Stomach (tissue), 9 donors: Measurements from ENCODE around the gene RETREG1. TPM values are rescaled to one million over a fixed set of nuclear protein-coding genes. Genes with fewer than 3 reads are reported as not detected.

ENCODE experiments used
- DNase-seq, 2 donors: peaks; one replicate each; pipeline versions ENCODE4 v3.0.0 to v3.0.0-alpha.2; 2013 to 2019
- H3K27ac ChIP-seq, 5 donors: fragments of 200-600 bp in 4 of 5; sonication (generic) in 4 of 5; one replicate each; pipeline ENCODE4 v1.5.1; 2013 to 2019; ENCODE audit warnings: mild to moderate bottlenecking in 1 of 5, moderate library complexity in 1 of 5
- H3K27me3 ChIP-seq, 3 donors: fragments of 200-600 bp; sonication (generic); one replicate each; pipeline ENCODE4 v1.5.1; 2017 to 2019; ENCODE audit warnings: mixed run types in 1 of 3
- H3K36me3 ChIP-seq, 4 donors: fragments of 200-600 bp; sonication (generic); 1 replicate in 3 of 4; 2 replicates in 1 of 4; pipeline ENCODE4 v1.5.1; 2016 to 2019
- H3K4me1 ChIP-seq, 4 donors: fragments of 200-600 bp; sonication (generic); one replicate each; pipeline ENCODE4 v1.5.1; 2016 to 2019
- H3K4me3 ChIP-seq, 4 donors: fragments of 200-600 bp; sonication (generic) in 3 of 4; one replicate each; pipeline ENCODE4 v1.5.1; 2016 to 2019; ENCODE audit warnings: mild to moderate bottlenecking in 1 of 4
- H3K9me3 ChIP-seq, 4 donors: fragments of 200-600 bp; sonication (generic); one replicate each; pipeline ENCODE4 v1.5.1; 2016 to 2019
- EP300 ChIP-seq: sonication (generic); formaldehyde crosslinking; IDR thresholded peaks from one replicate; pipeline ENCODE4 v1.6.1; 2017; ENCODE audit warnings: antibody characterized with exemption
- POLR2A ChIP-seq, 4 donors: fragments of 450-650 bp; IDR thresholded peaks; one replicate each; pipeline ENCODE4 v1.6.1; 2016; ENCODE audit warnings: antibody characterized with exemption in 4 of 4, control low read depth in 2 of 4, mild to moderate bottlenecking in 1 of 4, moderate library complexity in 1 of 4
- POLR2AphosphoS5 ChIP-seq, 3 donors: sonication (generic); formaldehyde crosslinking; IDR thresholded peaks; one replicate each; pipeline ENCODE4 v1.6.1; 2016; ENCODE audit warnings: antibody characterized with exemption in 3 of 3
- WGBS, 5 donors: extraction: QIAGEN DNeasy Blood & Tissue Kit in 3 of 5; methylation state at CpG; one replicate each; pipeline versions ENCODE4 v1.1.5 to v1.1.7; 2013 to 2018; 5-methylcytosine and 5-hydroxymethylcytosine counted together
- intact Hi-C: fragments of 100-400 bp; cut with DNase I; formaldehyde crosslinking; loops from one replicate; pipeline ENCODE4 v1.15.1; 2023; ENCODE audit warnings: low total_unique reads
- polyA plus RNA-seq, 3 donors: library from polyadenylated mRNA; stranded (reverse); fragments of 200-250 nt; gene quantifications; one replicate each; pipeline ENCODE4 v1.2.3, GENCODE V29; 2013
- total RNA-seq, 5 donors: library from RNA; depleted of rRNA; stranded (reverse); fragments of >200 nt; gene quantifications; one replicate each; pipeline versions ENCODE4 v1.1.0 to v1.2.3, GENCODE V29; 2014 to 2016
- TF ChIP-seq, protein P1 (sequence below), 7 experiments: fragments of 450-650 bp in 4 of 7; fragments of 200-600 bp in 3 of 7; sonication (generic) in 3 of 7; IDR thresholded peaks; one replicate each; pipeline ENCODE4 v1.5.1; 2016 to 2019; ENCODE audit warnings: antibody characterized with exemption in 7 of 7, control low read depth in 2 of 7, mild to moderate bottlenecking in 1 of 7
- donor health status: healthy with polysubstance abuse.
- donor health status: Bipolar disorder and iron deficiency.
- donor health status: healthy.

RETREG1 gene
- total and polyA plus RNA-seq, 8 donors, result 7.1 to 71.2 (median 23.9) TPM

- H3K36me3 ChIP-seq, result peaks cover 30 to 95% (median 88%) of the 10 kb centered on the region in 4 donors
- H3K4me1 ChIP-seq, result peaks cover 6 to 84% (median 55%) of the 10 kb centered on the region in 4 donors
These were observed 158.9 kb downstream of the RETREG1 start for GRCh38 chr5:16457853-16458252.

GRCh38 chr5:16457451-16457850 is 159.3 kb downstream of the RETREG1 start:
- TF ChIP-seq EP300 (no peak), POLR2AphosphoS5 (IDR thresholded peaks at IDR 0.05) (no peak), POLR2A (IDR thresholded peaks at IDR 0.05) (no peak)
- TF ChIP-seq, protein P1, sequence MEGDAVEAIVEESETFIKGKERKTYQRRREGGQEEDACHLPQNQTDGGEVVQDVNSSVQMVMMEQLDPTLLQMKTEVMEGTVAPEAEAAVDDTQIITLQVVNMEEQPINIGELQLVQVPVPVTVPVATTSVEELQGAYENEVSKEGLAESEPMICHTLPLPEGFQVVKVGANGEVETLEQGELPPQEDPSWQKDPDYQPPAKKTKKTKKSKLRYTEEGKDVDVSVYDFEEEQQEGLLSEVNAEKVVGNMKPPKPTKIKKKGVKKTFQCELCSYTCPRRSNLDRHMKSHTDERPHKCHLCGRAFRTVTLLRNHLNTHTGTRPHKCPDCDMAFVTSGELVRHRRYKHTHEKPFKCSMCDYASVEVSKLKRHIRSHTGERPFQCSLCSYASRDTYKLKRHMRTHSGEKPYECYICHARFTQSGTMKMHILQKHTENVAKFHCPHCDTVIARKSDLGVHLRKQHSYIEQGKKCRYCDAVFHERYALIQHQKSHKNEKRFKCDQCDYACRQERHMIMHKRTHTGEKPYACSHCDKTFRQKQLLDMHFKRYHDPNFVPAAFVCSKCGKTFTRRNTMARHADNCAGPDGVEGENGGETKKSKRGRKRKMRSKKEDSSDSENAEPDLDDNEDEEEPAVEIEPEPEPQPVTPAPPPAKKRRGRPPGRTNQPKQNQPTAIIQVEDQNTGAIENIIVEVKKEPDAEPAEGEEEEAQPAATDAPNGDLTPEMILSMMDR (IDR thresholded peaks at IDR 0.05), result no peak
- Histone ChIP-seq H3K27me3 (no peaks in the 10 kb centered on the region), H3K4me3 (no peak overlapping the region), H3K27ac (no peak overlapping the region), H3K4me1 (peaks cover 6 to 80% (median 52%) of the 10 kb centered on the region in 4 donors), H3K36me3 (peaks cover 30 to 95% (median 88%) of the 10 kb centered on the region in 4 donors), H3K9me3 (no peaks in the 10 kb centered on the region)
- intact Hi-C loops, result no loop called here
- 43 to 68% (median 53%) methylated on average over 3 of the region's 3 CpGs for WGBS, 5 donors
- no peak for DNase-seq

More at GRCh38 chr5:16457853-16458252, 158.9 kb downstream of the RETREG1 start:
- 24 to 39% (median 31%) methylated on average over 1 of the region's 1 CpG for WGBS, 5 donors
- no peak for DNase-seq
- Histone ChIP-seq H3K27ac (no peak overlapping the region), H3K4me3 (no peak overlapping the region), H3K27me3 (no peaks in the 10 kb centered on the region), H3K9me3 (no peaks in the 10 kb centered on the region)
- intact Hi-C loops, result no loop called here
- TF ChIP-seq, protein P1 (IDR thresholded peaks at IDR 0.05), result no peak
- no peak for TF ChIP-seq EP300
- no peak for TF ChIP-seq POLR2AphosphoS5 (IDR thresholded peaks at IDR 0.05)
- TF ChIP-seq POLR2A (IDR thresholded peaks at IDR 0.05), result no peak

DNA sequence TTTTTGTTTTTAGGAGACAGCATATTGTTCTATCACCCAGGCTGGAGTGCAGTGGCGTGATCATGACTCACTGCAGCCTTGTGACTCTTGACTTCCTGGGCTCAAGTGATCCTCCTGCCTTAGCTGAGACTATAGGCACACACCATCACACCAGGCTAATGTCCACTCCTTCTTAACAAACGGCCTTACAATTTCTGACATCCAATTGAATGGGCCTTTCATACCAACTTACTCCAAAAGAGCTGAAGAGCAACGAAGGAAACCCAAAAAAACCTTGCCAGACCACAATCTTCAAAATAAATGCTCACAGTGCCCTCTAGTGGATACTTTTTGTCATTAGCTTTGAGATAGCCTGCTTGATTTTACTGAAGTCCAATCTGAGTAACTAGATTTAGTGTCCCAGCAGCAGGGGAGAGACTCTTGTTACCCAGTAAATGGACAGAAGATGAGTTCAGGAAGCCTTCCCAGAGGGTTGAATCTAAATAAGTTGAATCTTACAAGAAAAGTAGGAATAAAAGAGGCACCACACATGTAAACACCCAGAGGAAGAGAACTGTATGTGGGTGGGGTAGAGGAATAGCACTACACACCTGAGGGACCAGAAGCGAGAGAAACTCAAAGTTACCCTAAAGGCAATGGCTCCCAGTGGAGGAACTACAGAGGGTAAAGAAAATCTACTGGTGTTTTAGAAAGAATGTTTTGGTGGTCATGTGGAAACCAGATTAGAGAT is 160.5 kb downstream of the RETREG1 start:
- 35 to 47% (median 41%) methylated on average over 4 of the region's 4 CpGs for WGBS, 5 donors
- no peaks in the 10 kb centered on the region for H3K27me3 ChIP-seq
- peaks cover 32 to 95% (median 88%) of the 10 kb centered on the region in 4 donors for H3K36me3 ChIP-seq
- H3K27ac ChIP-seq, result peak overlapping the region in 2 of 5 donors; percentile 0 to 9
- intact Hi-C loops, result no loop called here
- no peak overlapping the region for H3K4me3 ChIP-seq
- peaks cover 0 to 68% (median 41%) of the 10 kb centered on the region in 4 donors for H3K4me1 ChIP-seq
- H3K9me3 ChIP-seq, result no peaks in the 10 kb centered on the region
- TF ChIP-seq POLR2A (IDR thresholded peaks at IDR 0.05), result no peak
- TF ChIP-seq, protein P1 (IDR thresholded peaks at IDR 0.05), result peak in 5 of 7 experiments; percentile 37 to 69 (median 58)
- peak in 1 of 2 donors; percentile 79 for DNase-seq

GRCh38 chr5:16455668-16456067 is 161.1 kb downstream of the RETREG1 start:
- Histone ChIP-seq H3K36me3 (peaks cover 34 to 95% (median 88%) of the 10 kb centered on the region in 4 donors), H3K9me3 (no peaks in the 10 kb centered on the region), H3K4me1 (peaks cover 0 to 62% (median 35%) of the 10 kb centered on the region in 4 donors), H3K27ac (peak overlapping the region in 2 of 5 donors; percentile 0 to 9), H3K4me3 (no peak overlapping the region), H3K27me3 (no peaks in the 10 kb centered on the region)
- 78 to 84% (median 81%) methylated on average over 5 of the region's 5 CpGs for WGBS, 5 donors
- DNase-seq, result no peak
- intact Hi-C loops, result no loop called here
- TF ChIP-seq POLR2A (IDR thresholded peaks at IDR 0.05) (no peak), EP300 (no peak), POLR2AphosphoS5 (IDR thresholded peaks at IDR 0.05) (no peak)
- TF ChIP-seq, protein P1 (IDR thresholded peaks at IDR 0.05), result no peak
